Mucosa of descending colon (tissue), 3 donors: Measurements from ENCODE around the gene SLC1A2. TPM values are rescaled to one million over a fixed set of nuclear protein-coding genes. Genes with fewer than 3 reads are reported as not detected.
A peak's percentile ranks its signal among the peaks of the same experiment; 100 is the strongest.

Source experiments
- ATAC-seq: fragments of 200-7000 bp; cut with Tn5 transposase; one replicate; pipeline ENCODE4 v1.9.1; 2020; ENCODE audit warnings: mild to moderate bottlenecking, moderate library complexity
- DNase-seq, 3 donors: peaks; one replicate each; pipeline ENCODE4 v3.0.0-alpha.2; 2020
- H3K36me3 ChIP-seq: fragments of 200-600 bp; one replicate; pipeline ENCODE4 v1.8.0; 2021; ENCODE audit warnings: low read depth, mild to moderate bottlenecking
- H3K4me1 ChIP-seq: fragments of 200-600 bp; one replicate; pipeline ENCODE4 v1.8.0; 2021; ENCODE audit warnings: low read depth, mild to moderate bottlenecking
- H3K4me3 ChIP-seq: fragments of 200-600 bp; one replicate; pipeline ENCODE4 v1.8.0; 2021; ENCODE audit warnings: mild to moderate bottlenecking
- H3K9me3 ChIP-seq: fragments of 200-600 bp; one replicate; pipeline ENCODE4 v1.8.0; 2021; ENCODE audit warnings: mild to moderate bottlenecking
- CTCF ChIP-seq: fragments of 200-600 bp; IDR thresholded peaks from one replicate; pipeline ENCODE4 v1.8.0; 2022; ENCODE audit warnings: antibody characterized with exemption, mild to moderate bottlenecking
- intact Hi-C, 2 donors: fragments of 100-400 bp; cut with DNase I in 1 of 2; cut with micrococcal nuclease in 1 of 2; formaldehyde crosslinking; loops; one replicate each; pipeline versions ENCODE4 v1.11.0 to v1.11.1; 2022; cut with DNase I, micrococcal nuclease
- total RNA-seq, 3 donors: library from RNA; stranded (reverse); fragmentation: NEBNext Ultra II Directional in 2 of 3; extraction: Animal tissue kit (Norgen Biotek cat#: 25700) in 2 of 3; gene quantifications; one replicate each; pipeline versions ENCODE4 v1.2.1 to v1.2.4, GENCODE V29; 2021 to 2023
- donor health status: DM: no; HTN: no; CAD: no; lungs with moderate emphysema.
- donor health status: DM: no; HTN: no; CAD: no.
- donor health status: DM: no; HTN: yes; CAD: no.

Gene SLC1A2
- total RNA-seq, 3 donors from 2014 or later, result 0.12 to 1.1 (median 0.32) TPM

GRCh38 chr11:35375332-35376117 lies 43.8 kb downstream of the SLC1A2 start:
- intact Hi-C loops, result no loop called here
- H3K4me3 ChIP-seq, result no peak overlapping the region
- no peaks in the 10 kb centered on the region for H3K36me3 ChIP-seq
- no peaks in the 10 kb centered on the region for H3K4me1 ChIP-seq
- DNase-seq, result no peak
- no peaks in the 10 kb centered on the region for H3K9me3 ChIP-seq
- TF ChIP-seq CTCF, result no peak
- no peak for ATAC-seq

GRCh38 chr11:35373284-35373933 lies 45.9 kb downstream of the SLC1A2 start:
- no peaks in the 10 kb centered on the region for H3K9me3 ChIP-seq
- DNase-seq (peak in 1 of 3 donors; percentile 67), ATAC-seq (peak; percentile 91)
- no peaks in the 10 kb centered on the region for H3K4me1 ChIP-seq
- H3K36me3 ChIP-seq, result no peaks in the 10 kb centered on the region
- intact Hi-C loops, result no loop called here
- TF ChIP-seq CTCF, result no peak
- H3K4me3 ChIP-seq, result no peak overlapping the region

GRCh38 chr11:35372565-35373283 lies 46.6 kb downstream of the SLC1A2 start:
- H3K4me1 ChIP-seq, result no peaks in the 10 kb centered on the region
- H3K9me3 ChIP-seq, result no peaks in the 10 kb centered on the region
- H3K4me3 ChIP-seq, result no peak overlapping the region
- intact Hi-C loops, result no loop called here
- no peaks in the 10 kb centered on the region for H3K36me3 ChIP-seq
- TF ChIP-seq CTCF, result no peak
- peak; percentile 6 for ATAC-seq
- no peak for DNase-seq

GRCh38 chr11:35367491-35367890 lies 51.9 kb downstream of the SLC1A2 start:
- Histone ChIP-seq H3K36me3 (no peaks in the 10 kb centered on the region), H3K4me3 (no peak overlapping the region), H3K4me1 (no peaks in the 10 kb centered on the region), H3K9me3 (no peaks in the 10 kb centered on the region)
- no peak for TF ChIP-seq CTCF
- intact Hi-C loops, result no loop called here
- no peak for ATAC-seq
- DNase-seq, result no peak

GRCh38 chr11:35366798-35367197 lies 52.6 kb downstream of the SLC1A2 start:
- DNase-seq (no peak), ATAC-seq (no peak)
- H3K4me3 ChIP-seq, result no peak overlapping the region
- H3K36me3 ChIP-seq, result no peaks in the 10 kb centered on the region
- no peak for TF ChIP-seq CTCF
- no peaks in the 10 kb centered on the region for H3K4me1 ChIP-seq
- intact Hi-C loops, result no loop called here
- no peaks in the 10 kb centered on the region for H3K9me3 ChIP-seq
